ENCODE data around the gene RBM38.

The RBM38 gene

GRCh38 chr20:57391439-57392301 is 474 bp downstream of the RBM38 start:
- DNase-seq (ENCODE audit: low read depth): no peak

- no peak for DNase-seq (ENCODE audit: low read depth)
Observed at GRCh38 chr20:57392512-57393271, 1.5 kb downstream of the RBM38 start.

- DNase-seq (ENCODE audit: low read depth): no peak
Observed at GRCh38 chr20:57393321-57394120, 2.3 kb downstream of the RBM38 start.

GRCh38 chr20:57394121-57395082 is 3.2 kb downstream of the RBM38 start:
- no peak for DNase-seq (ENCODE audit: low read depth)

GRCh38 chr20:57395111-57395966 is 4.1 kb downstream of the RBM38 start:
- no peak for DNase-seq (ENCODE audit: low read depth)

- DNase-seq (ENCODE audit: low read depth): no peak
Observed at GRCh38 chr20:57396212-57396983, 5.2 kb downstream of the RBM38 start.

GRCh38 chr20:57396984-57397692 is 5.9 kb downstream of the RBM38 start:
- no peak for DNase-seq (ENCODE audit: low read depth)

- no peak for DNase-seq (ENCODE audit: low read depth)
Observed at GRCh38 chr20:57397693-57398108, 6.5 kb downstream of the RBM38 start.

- no peak for DNase-seq (ENCODE audit: low read depth)
Observed at GRCh38 chr20:57398231-57398821, 7.1 kb downstream of the RBM38 start.

- DNase-seq (ENCODE audit: low read depth): no peak
Observed at GRCh38 chr20:57398901-57399535, 7.8 kb downstream of the RBM38 start.

GRCh38 chr20:57399587-57400155 is 8.5 kb downstream of the RBM38 start:
- no peak for DNase-seq (ENCODE audit: low read depth)

- DNase-seq (ENCODE audit: low read depth): no peak
Observed at GRCh38 chr20:57400231-57400701, 9.1 kb downstream of the RBM38 start.

- DNase-seq (ENCODE audit: low read depth): no peak
Observed at GRCh38 chr20:57400821-57401564, 9.8 kb downstream of the RBM38 start.

GRCh38 chr20:57401565-57401918 is 10.3 kb downstream of the RBM38 start:
- no peak for DNase-seq (ENCODE audit: low read depth)

- DNase-seq (ENCODE audit: low read depth): no peak
Observed at GRCh38 chr20:57402206-57403125, 11.3 kb downstream of the RBM38 start.

- DNase-seq (ENCODE audit: low read depth): no peak
Observed at GRCh38 chr20:57403216-57403615, 12.0 kb downstream of the RBM38 start.

Measured in HS-27A (cell line).